ENCODE results near the gene THSD7A.
"Not testable (repeated sequence)": the region's sequence is repeated elsewhere in the genome, so short reads cannot be mapped to it uniquely, and the experiment has no call there.

THSD7A gene

GRCh38 chr7:11570205-11570604 lies 261.8 kb downstream of the THSD7A start:
- DNase-seq: no peak

GRCh38 chr7:11567571-11567970 lies 264.4 kb downstream of the THSD7A start:
- DNase-seq: no peak

- no peak for DNase-seq
These were observed 274.4 kb downstream of the THSD7A start for GRCh38 chr7:11557627-11558026.

GRCh38 chr7:11552676-11553296 lies 279.2 kb downstream of the THSD7A start:
- DNase-seq: no peak

GRCh38 chr7:11551470-11551869 lies 280.5 kb downstream of the THSD7A start:
- no peak for DNase-seq

- no peak for DNase-seq
These were observed 283.5 kb downstream of the THSD7A start for GRCh38 chr7:11548532-11548931.

GRCh38 chr7:11541330-11541729 lies 290.7 kb downstream of the THSD7A start:
- no peak for DNase-seq

GRCh38 chr7:11540271-11540761 lies 291.7 kb downstream of the THSD7A start:
- DNase-seq: no peak

- no peak for DNase-seq
These were observed 292.1 kb downstream of the THSD7A start for GRCh38 chr7:11539853-11540252.

- DNase-seq: no peak
These were observed 293.2 kb downstream of the THSD7A start for GRCh38 chr7:11538751-11539299.

GRCh38 chr7:11533229-11533820 lies 298.7 kb downstream of the THSD7A start:
- no peak for DNase-seq

GRCh38 chr7:11529382-11529781 lies 302.6 kb downstream of the THSD7A start:
- DNase-seq: no peak

- DNase-seq: no peak
These were observed 304.3 kb downstream of the THSD7A start for GRCh38 chr7:11527707-11528106.

GRCh38 chr7:11524476-11525397 lies 307.3 kb downstream of the THSD7A start:
- no peak for DNase-seq

- DNase-seq: not testable (repeated sequence)
These were observed 310.0 kb downstream of the THSD7A start for GRCh38 chr7:11521964-11522499.

GRCh38 chr7:11517853-11518252 lies 314.1 kb downstream of the THSD7A start:
- DNase-seq: no peak

GRCh38 chr7:11516328-11516727 lies 315.7 kb downstream of the THSD7A start:
- DNase-seq: no peak

GRCh38 chr7:11513460-11513859 lies 318.5 kb downstream of the THSD7A start:
- no peak for DNase-seq

GRCh38 chr7:11507929-11508328 lies 324.1 kb downstream of the THSD7A start:
- no peak for DNase-seq

GRCh38 chr7:11506417-11506816 lies 325.6 kb downstream of the THSD7A start:
- DNase-seq: no peak

- no peak for DNase-seq
These were observed 326.5 kb downstream of the THSD7A start for GRCh38 chr7:11505471-11505985.

- DNase-seq: no peak
These were observed 339.7 kb downstream of the THSD7A start for GRCh38 chr7:11492307-11492706.

- DNase-seq: no peak
These were observed 340.2 kb downstream of the THSD7A start for GRCh38 chr7:11491811-11492210.
